ENCODE measurements around the gene RHBDL1. TPM values are rescaled to one million over a fixed set of nuclear protein-coding genes. Genes with fewer than 3 reads are reported as not detected.

The RHBDL1 gene
- 1.7 and 3.7 TPM in 2 replicates for total RNA-seq (2014; rRNA removed)
- percentile 35 among the genes with signal in this experiment for Bru-seq, nascent RNA
- BruChase-seq, experiment 1, labeled RNA remaining after a 6-hour chase: percentile 73 among the genes with signal in this experiment
- BruChase-seq, experiment 2, labeled RNA remaining after a 2-hour chase: percentile 65 among the genes with signal in this experiment
- long read RNA-seq, partial matches to known transcripts: 3 of 12 reads
- long read RNA-seq, other reads (novel, unspliced or antisense): 9 of 12 reads

DNA sequence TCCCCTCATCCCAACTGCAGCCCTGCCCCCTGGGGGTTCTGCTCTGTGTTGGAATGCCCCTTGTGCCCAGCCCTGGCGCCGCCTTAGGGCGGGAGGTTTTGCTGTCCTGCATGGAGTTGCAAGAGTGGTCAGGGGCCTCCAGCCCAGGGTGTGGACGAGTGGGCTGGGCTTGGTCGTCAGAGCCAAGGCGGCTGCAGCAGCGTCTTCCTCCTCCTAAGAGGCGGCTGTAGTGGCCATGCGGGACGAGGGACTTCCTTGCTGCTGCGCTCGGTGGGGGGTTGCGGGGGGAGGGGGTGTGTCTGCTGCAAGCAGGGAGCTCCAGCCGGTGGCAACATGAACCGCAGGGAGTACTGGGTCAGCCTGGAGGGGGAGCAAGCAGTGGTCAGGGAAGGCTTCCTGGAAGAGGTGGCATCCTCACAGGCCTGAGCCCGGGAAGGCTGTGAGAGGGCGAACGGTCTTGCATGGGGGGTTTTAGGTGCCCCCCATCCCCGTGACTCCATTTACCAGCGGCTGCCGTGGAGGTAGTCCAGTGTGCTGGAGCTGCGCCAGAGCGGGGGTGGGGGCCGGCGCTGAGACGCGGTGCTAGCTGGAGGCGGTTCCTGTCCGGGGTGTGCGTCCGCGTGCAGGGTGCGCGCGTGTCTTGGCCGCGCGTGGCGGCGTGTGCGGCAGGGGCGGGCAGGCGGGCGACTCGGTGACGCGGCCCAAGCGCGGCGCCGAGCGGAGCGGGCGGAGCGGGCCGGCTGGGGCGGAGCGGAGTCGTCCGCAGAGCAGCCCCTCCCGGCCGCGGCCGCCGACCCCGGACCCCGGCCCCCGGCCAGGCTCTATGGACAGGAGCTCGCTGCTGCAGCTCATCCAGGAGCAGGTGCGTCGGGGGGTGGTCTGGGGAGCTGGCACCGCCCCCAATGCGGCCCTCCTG, at the start of gene RHBDL1:
TSS of gene RHBDL1 (plus strand) at position 704 of the 916 bp plus-strand sequence. CDS start at position 824, 120 bp downstream.
- Histone ChIP-seq H3K4me2 (ENCODE audit: low read length) (no peak within 1 kb of the TSS), H2AFZ (ENCODE audit: low read length) (no peak within 1 kb of the TSS), H3K4me1 (ENCODE audit: insufficient read depth, low read length) (no peaks in the 10 kb centered on the region), H3K9ac (ENCODE audit: low read length) (no peak within 1 kb of the TSS), H3K4me3 (ENCODE audit: low read length) (no peak within 1 kb of the TSS), H4K20me1 (ENCODE audit: low read length) (no peaks in the 10 kb centered on the region), H3K9me3 (ENCODE audit: low read length) (no peaks in the 10 kb centered on the region), H3K27me3 (ENCODE audit: low read length) (no peaks in the 10 kb centered on the region), H3K9me2 (replicated peaks; ENCODE audit: low read length) (no peaks in the 10 kb centered on the region), H3K27ac (ENCODE audit: low read length) (no peak within 1 kb of the TSS), H3K79me2 (ENCODE audit: low read length) (no peaks in the 10 kb centered on the region), H3K36me3 (ENCODE audit: low read depth, low read length) (no peaks in the 10 kb centered on the region; the same call in 1 of the 2 replicates), H3F3A (ENCODE audit: low read length, unreplicated experiment) (no peaks in the 10 kb centered on the region)
- intact Hi-C loops (cut with micrococcal nuclease): no loop called here
- ATAC-seq (no peak), DNase-seq (no peak)
- CTCF ChIA-PET: no interaction called here
- TF ChIP-seq EZH2 (IDR thresholded peaks at IDR 0.05; ENCODE audit: low read length, unreplicated experiment) (no peak), EZH2phosphoT487 (IDR thresholded peaks at IDR 0.05; ENCODE audit: borderline replicate concordance, low read length) (no peak), CTCF (conservative IDR thresholded peaks at IDR 0.05; ENCODE audit: low read depth, low read length) (no peak)
- POLR2A ChIA-PET (ENCODE audit: unreplicated experiment): interaction anchor here (0.7 kb wide), 1 partner anchor 110 kb away, joined by 11 read pairs; no protein-coding TSS in a partner anchor
- BruUV-seq (replicated peaks): no TSS peak

- Histone ChIP-seq H3K9me3 (ENCODE audit: low read length) (no peaks in the 10 kb centered on the region), H3K79me2 (ENCODE audit: low read length) (0 out of 2 replicates have a peak, but pooled peaks cover 3% of the 10 kb centered on the region), H3K9ac (ENCODE audit: low read length) (no peak overlapping the region), H3K36me3 (ENCODE audit: low read depth, low read length) (no peaks in the 10 kb centered on the region), H4K20me1 (ENCODE audit: low read length) (no peaks in the 10 kb centered on the region), H3K27me3 (ENCODE audit: low read length) (no peaks in the 10 kb centered on the region), H2AFZ (ENCODE audit: low read length) (no peak overlapping the region), H3K4me1 (ENCODE audit: insufficient read depth, low read length) (peaks cover 31% of the 10 kb centered on the region), H3K9me2 (replicated peaks; ENCODE audit: low read length) (no peaks in the 10 kb centered on the region), H3K4me2 (ENCODE audit: low read length) (peak overlapping the region; percentile 67), H3F3A (ENCODE audit: low read length, unreplicated experiment) (no peaks in the 10 kb centered on the region), H3K27ac (ENCODE audit: low read length) (peak overlapping the region; percentile 44), H3K4me3 (ENCODE audit: low read length) (peak overlapping the region; percentile 27; the same call in 1 of the 2 replicates)
- no peak for TF ChIP-seq EZH2phosphoT487 (IDR thresholded peaks at IDR 0.05; ENCODE audit: borderline replicate concordance, low read length)
- TF ChIP-seq CTCF (conservative IDR thresholded peaks at IDR 0.05; ENCODE audit: low read depth, low read length): no peak
- TF ChIP-seq EZH2 (IDR thresholded peaks at IDR 0.05; ENCODE audit: low read length, unreplicated experiment): no peak
- ChIA-PET POLR2A (ENCODE audit: unreplicated experiment) (no interaction called here), CTCF (no interaction called here)
- ATAC-seq: no peak; the same call in 1 of the 2 replicates
- BruUV-seq (replicated peaks): no TSS peak
- intact Hi-C loops (cut with micrococcal nuclease): no loop called here
- DNase-seq: no peak
These were observed 49.3 kb upstream of the RHBDL1 start for GRCh38 chr16:625977-626765.

Data from PC-3 (cell line).